ENCODE results near the gene C10orf53. TPM values are rescaled to one million over a fixed set of nuclear protein-coding genes. Genes with fewer than 3 reads are reported as not detected.
"Not testable (repeated sequence)": the region's sequence is repeated elsewhere in the genome, so short reads cannot be mapped to it uniquely, and the experiment has no call there.

The C10orf53 gene
- total RNA-seq, 1 donor from 2014 or later = not detected

DNA sequence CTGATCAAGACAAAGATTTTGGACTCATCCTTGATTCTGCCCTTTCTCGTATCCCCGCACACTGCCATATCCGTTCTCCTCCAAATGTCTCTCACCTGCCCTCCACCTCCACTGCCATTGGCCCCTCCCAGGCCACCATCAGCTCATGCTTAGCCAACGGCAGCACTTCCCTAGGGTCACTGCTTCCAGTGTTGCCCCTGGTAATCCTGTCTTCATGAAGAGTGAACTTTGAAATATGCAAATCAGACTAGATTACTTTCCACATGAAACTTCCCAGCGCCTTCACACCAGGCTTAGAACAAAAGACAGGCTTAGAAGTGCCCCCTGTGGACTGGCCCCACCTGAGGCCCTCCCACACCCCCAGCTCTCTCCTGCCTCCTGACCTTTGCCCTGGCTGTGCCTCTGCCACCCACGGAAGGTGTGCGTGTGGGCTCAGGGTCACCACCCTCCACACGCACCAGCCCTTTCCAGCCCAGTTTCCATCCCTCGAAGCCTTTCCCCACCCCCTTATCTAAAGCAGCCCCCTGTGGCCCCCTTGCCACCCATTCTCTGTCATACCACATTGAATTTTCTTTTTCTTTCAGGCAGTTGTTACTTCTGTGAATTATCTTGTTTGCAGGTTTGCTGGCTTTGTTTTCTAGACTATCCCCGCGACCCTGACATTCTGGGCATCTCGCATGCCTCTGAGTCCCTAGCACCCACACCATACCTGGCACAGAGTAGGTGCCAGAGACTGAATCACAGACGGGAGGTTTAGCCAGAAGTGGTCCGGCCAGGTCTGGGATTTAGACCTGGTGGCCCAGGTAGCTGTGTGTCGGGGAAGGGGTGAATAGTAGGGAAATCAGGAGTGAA is 26.8 kb upstream of the C10orf53 start:
- DNase-seq (ENCODE audit: low spot score) = no peak

DNA sequence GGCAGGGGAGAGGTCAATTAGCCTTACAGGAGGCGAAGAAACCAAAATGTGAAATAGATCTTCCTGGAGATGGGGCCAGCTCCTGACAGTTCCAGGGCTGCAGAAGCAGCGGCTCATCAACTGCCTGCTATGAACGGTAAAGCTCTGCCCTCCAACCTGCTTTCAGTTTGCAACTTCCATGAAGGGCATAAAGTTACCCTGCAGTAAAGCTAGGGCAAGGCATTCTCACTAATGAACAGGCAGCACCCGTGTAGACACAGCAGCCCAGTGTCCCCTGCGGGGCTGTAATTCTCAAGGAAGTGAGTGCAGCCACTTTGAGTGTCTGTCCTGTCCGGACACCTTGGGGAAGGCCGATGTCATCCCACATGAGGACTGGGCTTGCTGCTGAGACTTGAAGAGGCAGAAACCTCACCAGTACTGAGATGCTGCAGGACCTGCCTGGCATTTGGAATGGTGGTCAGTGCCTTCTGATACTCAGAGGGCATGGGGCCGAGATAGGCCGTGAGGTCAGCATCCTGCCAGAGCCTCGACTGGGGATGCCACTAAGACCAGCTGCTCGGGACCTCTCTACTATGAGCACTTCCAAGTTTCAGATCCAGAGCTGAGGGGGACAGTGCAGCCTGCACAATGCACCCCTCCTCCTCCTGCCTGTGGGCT is 26.1 kb upstream of the C10orf53 start:
- DNase-seq (ENCODE audit: low spot score) = no peak

DNA sequence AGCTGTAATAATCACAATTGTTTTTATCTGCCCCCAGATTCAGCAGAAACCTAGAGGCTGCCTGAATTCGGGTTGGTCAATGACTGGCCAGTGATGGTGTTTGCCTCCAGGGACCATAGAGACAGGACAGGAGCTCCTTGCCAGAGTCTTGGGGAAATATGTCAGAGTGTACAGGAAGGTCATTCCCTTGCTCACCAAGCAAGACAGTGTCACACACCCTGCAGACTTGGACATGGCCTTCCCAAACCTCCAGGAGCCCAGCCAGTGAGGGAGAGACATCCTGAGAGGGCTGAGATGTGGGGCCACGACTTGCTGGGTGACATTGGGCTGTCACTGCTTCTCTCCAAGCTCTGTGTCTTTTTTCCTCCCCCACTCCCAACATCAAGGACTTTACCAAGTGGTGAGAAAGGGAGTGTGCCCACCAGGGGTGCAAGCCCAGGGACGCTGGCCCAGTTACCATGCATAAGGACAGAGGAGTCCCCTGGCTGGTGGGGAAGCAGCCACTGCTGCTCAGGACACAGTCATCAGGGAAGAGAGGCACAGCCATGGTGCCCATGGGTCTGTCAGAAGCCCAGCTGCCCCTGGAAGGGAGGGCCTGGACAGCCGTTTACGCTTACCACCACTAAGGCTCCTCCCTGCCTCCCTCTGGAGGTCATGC is 25.3 kb upstream of the C10orf53 start:
- no peak for DNase-seq (ENCODE audit: low spot score)

DNA sequence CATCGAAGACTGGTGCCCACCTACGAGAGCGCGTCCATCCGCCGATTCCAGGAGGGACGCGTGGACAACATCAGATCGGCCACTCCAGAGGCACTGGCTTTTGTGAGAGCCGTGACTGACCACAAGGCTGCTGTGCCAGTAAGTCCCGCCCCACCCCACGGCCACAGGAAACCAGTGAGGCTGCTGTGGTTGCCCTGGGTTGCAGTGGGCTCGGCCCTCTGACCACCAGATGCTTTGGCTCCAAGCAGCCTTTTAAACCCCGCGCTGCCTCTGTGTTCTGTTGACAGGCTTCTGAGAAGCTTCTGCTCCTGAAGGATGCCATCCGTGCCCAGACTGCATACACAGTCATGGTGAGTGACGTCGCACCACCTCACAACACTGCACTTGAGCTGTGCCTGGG is 24.4 kb upstream of the C10orf53 start:
- no peak for DNase-seq (ENCODE audit: low spot score)

DNA sequence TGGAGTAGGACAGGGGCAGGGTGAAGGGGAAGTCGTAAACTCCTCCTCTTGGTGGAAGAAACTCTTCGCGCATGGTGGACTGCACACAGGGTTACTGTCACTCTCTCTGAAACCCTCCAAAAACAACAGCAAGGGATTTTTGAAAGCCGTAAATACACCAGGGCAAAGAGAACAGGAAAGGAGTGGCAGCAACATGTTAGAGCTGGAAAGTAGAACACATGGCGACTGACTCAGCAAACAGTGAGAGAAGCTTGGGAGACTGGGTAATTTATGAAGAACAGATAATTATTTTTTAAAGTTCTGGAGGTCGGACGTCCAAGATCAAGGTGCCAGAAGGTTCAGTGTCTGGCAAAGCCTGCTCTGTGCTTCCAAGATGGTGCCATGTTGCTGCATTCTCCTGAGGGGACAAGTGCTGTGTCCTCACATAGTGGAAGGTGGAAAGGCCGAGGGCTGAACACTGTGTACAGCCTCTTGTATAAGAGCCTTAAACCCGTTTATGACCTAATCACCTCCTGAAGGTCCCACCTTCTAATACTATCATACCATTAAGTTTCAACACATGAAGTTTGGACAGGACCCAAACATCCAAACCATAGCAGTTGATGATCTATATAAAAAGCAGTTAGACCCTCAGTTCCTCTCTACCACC is 22.5 kb upstream of the C10orf53 start:
- DNase-seq (ENCODE audit: low spot score) = no peak

DNA sequence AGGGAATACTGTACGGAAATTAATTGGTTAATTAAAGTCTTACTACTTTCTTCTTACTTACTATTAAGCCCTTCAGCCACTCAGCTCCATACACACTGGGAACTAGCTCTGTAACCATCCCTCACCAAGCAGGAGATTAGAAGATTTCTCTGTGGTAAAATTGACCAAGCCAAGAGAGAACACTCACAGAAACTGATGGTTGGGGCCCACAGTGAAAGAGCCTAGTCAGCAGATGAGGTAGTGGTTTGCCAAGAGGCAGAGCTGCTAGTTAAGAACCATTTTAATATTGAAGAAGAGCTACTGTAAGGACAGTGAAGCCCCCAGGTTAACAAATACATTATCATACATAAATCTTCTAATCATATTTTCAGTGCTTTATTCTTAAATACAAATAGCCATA is 21.8 kb upstream of the C10orf53 start:
- DNase-seq (ENCODE audit: low spot score) = no peak

DNA sequence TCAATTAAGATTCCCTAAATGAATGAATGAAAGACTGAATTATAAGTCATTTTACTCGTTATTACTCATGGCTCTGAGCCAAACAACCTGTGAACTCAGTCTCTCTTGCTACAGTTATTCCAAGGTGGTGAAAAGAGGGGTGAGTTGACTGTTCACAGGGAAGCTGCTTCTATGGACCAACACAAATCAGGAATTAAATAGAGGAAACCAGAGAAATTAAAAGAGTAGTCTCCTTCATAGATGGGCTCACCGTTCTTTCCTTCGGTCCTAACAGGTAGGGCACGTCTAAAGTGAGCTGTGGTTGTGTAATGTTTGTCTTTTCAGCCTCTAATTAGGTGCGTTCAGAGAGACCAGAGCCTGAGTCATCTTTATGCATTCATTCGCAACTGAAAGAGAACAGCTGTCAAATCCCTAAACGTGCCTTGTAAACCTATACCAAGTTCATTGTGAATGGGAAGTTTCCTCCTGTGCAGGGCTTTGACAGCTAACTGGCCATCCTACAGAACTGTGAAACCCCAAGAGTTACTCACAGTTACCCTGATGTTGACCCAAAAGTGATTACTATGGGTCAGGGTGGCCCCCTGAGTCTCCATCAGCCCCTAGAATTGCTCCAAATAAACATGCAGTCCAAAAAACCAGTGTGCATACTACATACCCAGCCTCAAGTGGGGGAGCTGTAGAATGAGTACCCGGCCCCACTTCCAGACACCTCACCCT is 18.2 kb upstream of the C10orf53 start:
- DNase-seq (ENCODE audit: low spot score) = no peak

DNA sequence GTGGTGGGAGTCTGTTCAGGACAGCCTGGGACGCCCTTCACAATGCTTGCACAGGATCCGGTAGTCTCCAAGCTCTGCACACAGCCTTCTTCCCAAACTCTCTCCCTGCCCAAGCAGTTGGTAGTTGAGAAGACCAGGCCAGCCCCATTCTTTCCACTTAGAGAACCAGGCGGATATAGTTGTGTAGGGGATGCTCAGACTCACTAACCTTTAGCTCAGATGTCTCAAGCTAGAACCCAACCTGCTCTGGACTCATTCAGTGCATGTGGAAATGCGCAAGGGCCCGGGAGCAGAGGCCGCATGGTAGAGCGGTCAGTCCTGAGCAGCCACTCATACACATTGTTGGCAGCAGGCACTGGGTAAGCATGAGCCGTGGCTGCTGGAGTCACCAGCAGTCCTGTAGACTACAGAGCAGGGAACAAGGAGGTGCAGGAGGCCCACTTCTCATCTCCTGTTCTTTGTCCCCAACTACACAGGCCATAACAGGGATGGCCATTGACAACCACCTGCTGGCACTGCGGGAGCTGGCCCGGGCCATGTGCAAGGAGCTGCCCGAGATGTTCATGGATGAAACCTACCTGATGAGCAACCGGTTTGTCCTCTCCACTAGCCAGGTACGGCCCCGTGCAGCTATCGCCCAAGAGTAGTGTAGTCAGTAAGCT is 17.2 kb upstream of the C10orf53 start:
- DNase-seq (ENCODE audit: low spot score) = no peak

DNA sequence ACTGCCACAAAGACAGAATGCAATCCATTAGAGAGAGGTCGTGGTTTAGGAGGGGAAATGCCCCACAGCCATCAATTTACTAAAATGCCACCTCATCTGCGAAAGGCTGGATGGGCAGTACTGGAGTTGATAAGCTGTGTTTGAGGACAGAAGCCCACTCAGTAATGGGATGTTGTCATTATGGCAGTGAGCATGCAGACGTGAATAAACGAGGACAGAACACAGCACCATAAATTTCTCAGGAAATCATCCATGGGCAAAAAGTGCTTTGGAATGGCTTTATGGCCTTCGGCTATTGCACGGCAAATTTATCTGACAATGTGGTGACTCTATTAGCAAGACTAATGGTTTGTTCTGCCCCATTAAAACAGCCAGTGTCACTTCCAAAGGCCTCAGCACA is 15.9 kb upstream of the C10orf53 start:
- DNase-seq (ENCODE audit: low spot score) = no peak

DNA sequence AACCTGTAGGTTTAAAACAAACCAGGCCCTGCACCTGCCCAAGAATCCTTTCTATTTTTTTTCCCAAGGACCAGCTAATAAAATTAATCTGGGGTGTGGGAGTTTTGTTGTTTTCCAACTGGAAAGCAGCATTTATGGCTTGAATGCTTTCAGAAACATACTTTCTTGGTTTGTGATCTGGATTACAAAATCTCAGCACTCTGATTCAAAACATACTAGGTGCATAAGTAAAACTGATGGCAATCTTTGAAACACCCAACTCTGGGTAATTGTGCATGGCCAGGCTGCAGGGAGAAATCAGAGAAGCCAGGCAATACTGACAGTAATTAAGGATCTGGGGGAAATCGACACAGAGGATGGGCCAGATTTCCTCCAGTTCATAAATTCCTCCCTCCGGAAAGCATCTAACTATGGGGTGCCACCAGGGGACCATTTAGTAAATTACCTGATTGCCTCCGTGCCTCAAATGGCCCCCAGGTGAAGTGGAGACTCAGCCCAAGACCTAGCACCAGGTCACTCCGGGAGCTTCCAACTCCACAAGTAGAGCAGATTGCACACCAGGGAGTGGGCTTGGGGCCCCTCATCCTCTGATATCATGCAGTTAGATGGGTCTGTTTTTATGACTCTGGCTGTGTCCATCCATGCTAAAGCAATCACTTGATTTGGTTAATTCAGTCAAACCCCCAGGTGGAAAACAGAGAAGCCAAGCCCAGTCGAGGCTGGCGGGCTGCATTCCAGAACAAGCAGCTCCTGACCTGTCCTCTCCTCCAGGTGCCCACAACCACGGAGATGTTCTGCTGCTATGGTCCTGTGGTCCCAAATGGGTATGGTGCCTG is 15.2 kb upstream of the C10orf53 start:
- no peak for DNase-seq (ENCODE audit: low spot score)

DNA sequence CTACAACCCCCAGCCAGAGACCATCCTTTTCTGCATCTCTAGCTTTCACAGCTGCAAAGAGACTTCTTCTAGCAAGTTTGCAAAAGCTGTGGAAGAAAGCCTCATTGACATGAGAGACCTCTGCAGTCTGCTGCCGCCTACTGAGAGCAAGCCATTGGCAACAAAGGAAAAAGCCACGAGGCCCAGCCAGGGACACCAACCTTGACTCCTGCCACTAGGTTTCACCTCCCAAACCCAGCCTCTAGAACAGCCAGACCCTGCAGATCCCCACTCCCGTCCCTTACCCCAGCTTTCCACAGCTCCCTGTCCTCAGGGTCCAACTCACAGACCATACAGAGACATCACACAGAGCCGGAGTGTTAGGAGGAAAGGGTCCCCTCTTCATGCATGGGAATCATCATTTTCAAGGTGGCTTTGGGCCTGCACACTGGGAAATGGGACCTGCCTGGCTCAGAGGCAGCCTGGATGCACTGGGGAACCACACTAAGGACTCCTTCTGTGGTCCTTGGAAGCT is 14.6 kb upstream of the C10orf53 start:
- no peak for DNase-seq (ENCODE audit: low spot score)

DNA sequence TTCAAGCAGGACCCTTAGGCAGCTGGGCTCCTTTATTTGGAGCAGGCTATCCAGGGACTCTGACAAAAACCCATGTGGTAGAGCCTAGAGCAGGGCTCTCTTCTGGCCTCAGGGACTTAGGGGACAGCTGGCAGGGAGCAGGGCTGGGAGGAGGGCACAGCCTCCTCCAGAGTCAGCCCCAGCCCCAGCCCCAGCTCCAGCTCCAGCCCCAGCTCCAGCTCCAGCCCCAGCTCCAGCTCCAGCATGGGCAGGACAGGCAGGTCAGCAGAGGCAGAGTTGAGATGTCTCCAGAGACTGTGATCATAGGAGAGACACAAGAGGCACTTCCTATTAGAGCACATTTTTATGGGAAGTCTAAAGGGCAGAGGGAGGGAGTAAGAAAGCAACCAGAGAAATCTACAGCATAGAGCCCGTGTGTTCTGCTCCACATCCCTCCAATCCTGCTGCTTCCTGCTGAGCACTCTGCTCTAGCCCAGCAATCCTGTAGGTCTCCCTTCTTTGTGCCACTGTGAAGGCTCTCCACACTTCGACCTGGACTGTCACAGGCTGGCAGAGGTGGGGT is 13.3 kb upstream of the C10orf53 start:
- no peak for DNase-seq (ENCODE audit: low spot score)

DNA sequence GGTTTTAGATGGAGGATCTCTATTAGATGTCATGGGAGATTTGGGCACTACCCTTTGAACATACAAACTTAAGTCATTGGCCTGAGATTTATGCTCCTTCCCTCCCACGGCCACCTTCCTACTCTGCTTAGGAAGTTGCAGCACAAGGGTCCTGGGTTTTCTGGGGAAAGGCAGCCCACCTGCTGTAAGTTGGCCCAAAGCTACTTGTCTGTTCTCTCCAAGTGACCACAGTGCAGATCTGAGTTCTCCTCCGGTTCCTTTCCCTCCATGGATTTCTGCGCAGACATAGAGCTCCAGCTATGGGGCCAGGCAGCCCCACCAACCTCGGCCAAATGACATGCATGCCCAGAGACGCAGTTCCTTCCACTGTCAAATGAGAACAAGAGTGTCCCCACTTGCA is 12.8 kb upstream of the C10orf53 start:
- DNase-seq (ENCODE audit: low spot score) = no peak

DNA sequence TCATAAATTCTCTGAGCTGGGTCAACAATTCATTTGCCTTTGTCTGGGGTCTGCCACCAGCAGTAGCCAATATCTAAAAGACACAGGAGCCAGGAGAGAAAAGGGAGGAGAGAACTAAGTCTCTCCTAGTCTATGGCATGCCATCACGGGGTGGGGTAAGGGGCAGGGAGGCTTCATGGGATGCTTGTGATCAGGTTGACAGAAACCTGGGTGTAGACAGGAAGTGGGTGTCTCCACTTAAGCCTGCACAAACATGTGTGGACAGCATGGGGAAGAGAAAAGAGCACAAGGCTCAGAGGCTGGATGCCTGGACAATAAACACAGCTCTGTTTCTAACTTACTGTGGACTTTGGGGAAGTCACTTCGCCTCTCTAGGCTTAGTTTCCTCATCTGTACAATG is 11.5 kb upstream of the C10orf53 start:
- DNase-seq (ENCODE audit: low spot score) = no peak

DNA sequence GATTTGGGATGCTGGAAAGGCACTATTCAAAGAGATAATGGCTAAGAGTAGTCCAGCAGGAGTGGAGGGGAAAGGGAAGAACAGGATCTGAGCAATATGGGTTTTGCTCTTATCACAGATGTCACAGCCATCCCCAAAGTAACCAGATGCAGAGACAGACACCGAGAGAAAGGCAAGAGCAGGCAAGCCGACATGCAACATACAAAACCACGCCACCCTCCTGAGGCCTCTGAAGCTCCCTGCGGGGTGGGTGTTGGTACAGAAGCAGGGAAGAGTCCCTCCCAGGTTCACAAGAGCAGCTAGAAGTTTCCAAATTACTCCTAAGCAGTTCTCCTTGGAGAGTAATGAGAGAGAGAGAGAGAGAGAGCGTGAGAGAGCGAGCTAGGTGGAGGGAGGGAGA is 10.8 kb upstream of the C10orf53 start:
- DNase-seq (ENCODE audit: low spot score) = no peak

DNA sequence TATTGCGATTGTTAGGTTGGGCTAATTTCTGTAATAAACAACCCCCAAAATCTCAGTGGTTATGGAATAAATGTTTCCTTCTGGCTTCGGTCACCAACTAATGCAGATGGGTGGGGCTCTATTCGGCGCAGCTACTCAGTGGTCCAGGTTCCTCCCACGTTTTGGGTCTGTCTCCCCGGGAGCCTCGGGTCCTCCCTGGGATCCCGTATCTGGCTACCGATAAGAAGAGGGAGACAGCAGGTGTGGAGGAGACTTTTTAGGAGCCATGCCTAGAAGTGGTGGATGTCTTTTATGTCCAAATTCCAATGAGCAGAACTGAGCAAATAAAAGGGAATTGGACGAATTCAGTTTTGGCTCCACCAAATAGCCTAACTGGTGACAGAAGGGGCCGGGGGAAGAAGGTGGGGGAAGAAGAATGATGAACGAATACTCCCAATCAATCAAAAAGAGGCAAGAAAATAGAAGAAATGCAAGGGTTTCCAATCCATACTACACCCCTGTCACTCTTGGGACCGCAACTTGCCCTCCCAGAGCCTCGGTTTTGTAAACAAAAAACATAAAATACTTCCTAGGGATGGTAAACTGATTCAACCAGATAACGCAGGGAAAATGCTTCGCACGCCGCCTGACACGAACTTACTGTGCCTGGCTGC is 498 bp upstream of the C10orf53 start:
- no peak for DNase-seq (ENCODE audit: low spot score)

DNA sequence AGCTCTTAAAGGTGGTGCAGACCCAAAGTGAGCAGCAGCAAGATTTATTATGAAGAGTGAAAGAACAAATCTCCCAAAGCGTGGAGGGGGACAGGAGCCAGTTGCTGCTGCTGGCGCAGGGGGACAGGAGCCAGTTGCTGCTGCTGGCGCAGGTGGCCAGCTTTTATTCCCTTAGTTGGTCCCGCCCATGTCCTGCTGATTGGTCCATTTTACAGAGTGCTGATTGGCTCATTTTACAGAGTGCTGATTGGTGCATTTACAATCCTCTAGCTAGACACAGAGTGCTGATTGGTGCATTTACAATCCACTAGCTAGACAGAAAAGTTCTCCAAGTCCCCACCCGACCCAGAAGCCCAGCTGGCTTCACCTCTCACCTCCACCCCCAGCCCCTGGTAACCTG is 3.0 kb downstream of the C10orf53 start:
- not testable (repeated sequence) for DNase-seq (ENCODE audit: low spot score)

DNA sequence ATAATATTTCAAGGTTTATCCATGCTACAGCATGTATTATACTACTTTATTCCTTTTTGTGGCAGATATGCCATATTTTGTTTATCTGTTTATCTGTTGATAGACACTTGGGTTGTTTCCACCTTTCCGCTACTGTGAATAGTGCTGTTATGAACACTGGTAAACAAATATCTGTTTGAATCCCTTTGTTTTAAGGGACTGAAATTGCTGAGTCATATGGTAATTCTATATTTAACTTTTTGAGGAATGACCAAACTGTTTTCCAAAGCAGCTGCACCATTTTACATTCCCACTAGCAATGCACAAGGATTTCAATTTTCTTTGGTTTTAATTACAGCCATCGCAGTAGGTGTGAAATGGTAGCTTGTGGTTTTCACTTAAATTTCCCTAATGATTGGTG is 3.4 kb downstream of the C10orf53 start:
- DNase-seq (ENCODE audit: low spot score) = no peak

DNA sequence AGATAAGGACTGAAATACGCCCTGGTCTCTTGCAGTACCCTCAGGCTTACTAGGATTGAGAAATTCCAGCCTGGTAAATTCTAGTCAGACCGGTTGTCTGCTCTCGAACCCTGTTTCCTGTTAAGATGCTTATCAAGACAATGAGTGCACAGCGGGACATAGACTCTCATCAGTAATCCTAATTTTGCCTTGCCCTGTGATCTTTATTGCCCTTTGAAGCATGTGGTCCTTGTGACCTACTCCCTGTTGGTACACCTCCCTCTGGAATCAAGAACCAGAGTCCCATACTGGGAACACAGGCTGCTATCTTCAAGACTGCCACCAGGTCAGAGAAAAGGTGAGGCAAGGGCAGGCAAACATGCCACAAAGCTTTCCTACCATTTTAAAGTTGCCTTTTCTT is 7.2 kb downstream of the C10orf53 start:
- DNase-seq (ENCODE audit: low spot score) = no peak

Measured in ureter (tissue), 1 donor.